NCI-H1694 treated with DMSO at 0.1 percent for 48 hours (cell line): Measurements from ENCODE around the gene NECTIN2.

ENCODE experiments used
- DNase-seq: peaks from one replicate; lab custom pipeline; 2025; lab: John Stamatoyannopoulos, UW

Gene NECTIN2

DNA sequence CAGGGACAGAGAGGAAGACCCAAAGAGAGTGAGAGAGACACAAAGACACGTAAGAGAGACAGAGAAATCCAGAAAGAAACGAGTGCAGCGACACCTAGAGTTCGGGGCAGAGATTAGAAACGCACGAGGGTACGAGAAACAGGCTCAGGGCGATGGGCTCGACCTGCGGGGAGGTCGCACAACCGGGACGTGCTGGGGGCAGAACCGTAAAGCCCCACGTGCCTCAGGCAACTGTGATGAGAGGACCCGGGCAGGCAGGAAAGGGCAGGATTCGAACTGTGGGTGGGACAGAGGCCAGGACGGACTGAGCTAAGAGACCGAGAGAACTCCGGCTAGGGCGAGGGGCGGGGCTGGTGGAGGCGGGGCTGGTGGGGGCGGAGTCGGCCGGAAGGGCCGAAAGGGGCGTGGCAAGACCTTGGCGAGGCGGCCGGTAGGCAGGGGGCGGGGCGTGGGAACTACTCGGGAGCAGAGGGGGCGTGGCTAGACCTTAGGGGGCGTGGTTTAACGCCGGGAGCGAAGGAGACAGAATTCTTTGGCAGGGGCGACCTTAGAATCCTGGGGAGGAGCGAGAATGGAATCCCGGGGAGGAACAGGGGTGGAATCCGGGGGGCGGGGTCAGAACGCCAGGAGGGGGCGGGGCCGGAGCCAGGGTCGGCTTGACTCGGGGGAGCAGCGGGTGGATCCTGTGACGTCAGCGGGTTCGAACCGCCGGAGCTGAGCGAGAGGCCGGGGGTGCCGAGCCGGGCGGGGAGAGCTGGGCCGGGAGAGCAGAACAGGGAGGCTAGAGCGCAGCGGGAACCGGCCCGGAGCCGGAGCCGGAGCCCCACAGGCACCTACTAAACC is at the start of gene NECTIN2:
TSS of gene NECTIN2 (plus strand) at position 686 of the 843 bp plus-strand sequence. CDS start 229 bp downstream, outside the sequence.
- peak; percentile 95 for DNase-seq

GRCh38 chr19:44796701-44797115 is 49.4 kb upstream of the NECTIN2 start:
- no peak for DNase-seq

- no peak for DNase-seq
Observed at GRCh38 chr19:44799627-44800346, 46.3 kb upstream of the NECTIN2 start.

DNA sequence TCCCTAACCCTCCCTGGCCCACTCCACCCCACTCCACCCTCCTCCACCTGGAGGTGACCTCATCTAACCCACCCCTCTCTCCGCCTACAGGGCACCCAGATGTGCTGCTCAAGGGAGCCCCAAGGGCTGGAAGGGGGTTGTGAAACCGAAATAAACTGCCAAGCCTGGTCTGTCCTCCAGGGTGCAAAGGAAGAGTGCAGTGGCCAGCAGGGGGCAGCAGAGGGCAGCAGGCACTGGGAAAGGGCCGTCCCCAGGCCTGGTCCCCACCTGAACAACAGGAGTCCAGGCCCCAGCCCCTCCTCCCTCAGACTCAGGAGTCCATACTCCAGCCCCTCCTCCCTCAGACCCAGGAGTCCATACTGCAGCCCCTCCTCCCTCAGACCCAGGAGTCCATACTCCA is 45.6 kb upstream of the NECTIN2 start:
- peak; percentile 57 for DNase-seq

DNA sequence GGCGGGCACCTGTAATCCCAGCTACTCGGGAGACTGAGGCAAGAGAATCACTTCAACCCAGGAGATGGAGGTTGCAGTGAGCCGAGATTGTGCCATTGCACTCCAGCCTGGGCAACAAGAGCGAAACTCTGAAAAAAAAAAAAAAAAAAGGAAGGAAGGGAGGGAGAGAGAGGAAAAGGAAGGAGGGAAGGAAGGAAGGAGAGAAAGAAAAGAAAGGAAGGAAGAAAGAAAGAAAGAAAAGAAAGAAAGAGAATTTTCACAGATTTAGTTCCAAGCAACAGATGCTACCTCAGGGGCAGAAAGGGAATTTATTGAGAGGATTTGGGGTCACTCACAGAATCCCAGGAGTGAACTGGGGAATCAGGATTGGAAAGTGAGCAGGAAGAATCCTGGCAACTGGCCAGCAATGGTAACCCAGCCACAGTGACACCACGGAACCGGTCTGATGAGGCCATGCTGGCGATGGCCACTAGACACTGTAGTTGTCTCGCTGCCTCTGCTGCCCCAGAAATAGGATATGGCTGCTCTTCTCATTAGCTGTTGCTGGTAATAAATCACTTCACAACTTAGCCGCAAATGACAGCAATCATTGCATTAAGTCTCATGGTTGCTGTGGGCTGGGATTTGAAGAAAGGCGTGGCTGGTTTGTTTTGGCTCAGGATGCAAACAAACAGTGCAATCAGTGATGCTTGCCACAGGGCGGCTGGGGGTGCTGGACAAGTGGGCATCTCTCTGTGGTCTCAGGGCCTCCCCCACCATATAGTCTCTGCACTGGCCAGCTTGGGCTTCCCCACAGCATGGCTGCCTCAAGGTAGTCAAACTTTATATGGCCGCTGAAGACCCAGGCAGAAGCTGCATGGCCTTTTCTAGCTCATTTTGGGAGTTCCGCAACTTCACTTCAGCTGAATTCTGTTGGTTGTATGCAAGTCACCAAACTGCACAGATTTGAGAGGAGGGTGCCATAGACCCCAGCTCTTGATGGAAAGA is 42.4 kb upstream of the NECTIN2 start:
- DNase-seq: no peak

GRCh38 chr19:44806291-44806690 is 39.8 kb upstream of the NECTIN2 start:
- no peak for DNase-seq

GRCh38 chr19:44807162-44807561 is 38.9 kb upstream of the NECTIN2 start:
- no peak for DNase-seq

DNA sequence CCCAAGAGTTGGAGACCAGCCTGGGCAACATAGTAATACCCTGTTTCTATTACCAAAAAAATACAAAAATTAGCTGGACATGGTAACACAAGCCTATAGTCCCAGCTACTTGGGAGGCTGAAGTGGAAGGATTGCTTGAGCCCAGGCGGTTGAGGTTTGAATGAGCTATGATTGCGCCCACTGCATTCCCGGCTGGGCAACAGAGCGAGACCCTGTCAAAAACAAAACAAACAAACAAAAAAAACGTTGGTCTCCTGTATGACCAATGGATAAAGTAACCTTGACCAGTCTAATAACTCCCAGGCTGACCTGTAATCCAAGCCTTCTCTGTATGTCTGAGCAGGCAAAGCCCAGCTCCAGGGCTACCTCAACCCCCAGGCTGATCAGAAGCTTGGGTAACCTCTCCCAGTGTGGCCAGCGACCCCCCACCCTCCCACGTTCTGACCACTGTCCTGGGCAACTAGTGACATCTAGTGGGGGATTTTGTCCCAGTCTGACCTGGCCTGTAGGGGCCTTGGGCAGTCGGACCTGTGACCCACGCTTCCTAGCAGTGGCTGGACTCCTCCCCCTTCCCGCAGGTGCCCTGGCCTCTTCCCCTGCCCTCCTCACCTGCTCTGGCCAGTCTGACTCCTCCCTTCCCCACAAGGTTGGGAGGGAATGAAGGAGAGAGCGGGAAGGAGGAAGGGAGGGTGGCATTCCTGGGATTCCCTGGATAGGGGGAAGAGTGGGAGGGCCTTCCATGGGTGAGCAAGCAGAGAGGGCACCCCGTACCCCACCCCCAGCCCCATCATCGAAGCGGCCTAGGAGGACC is 38.2 kb upstream of the NECTIN2 start:
- DNase-seq: no peak

- DNase-seq: no peak
Observed at GRCh38 chr19:44808463-44809371, 37.4 kb upstream of the NECTIN2 start, which contains the start of gene BCAM. Gene BCAM, plus strand, starts transcription at chr19:44809103. Its CDS starts 22 bp downstream, at chr19:44809125.

DNA sequence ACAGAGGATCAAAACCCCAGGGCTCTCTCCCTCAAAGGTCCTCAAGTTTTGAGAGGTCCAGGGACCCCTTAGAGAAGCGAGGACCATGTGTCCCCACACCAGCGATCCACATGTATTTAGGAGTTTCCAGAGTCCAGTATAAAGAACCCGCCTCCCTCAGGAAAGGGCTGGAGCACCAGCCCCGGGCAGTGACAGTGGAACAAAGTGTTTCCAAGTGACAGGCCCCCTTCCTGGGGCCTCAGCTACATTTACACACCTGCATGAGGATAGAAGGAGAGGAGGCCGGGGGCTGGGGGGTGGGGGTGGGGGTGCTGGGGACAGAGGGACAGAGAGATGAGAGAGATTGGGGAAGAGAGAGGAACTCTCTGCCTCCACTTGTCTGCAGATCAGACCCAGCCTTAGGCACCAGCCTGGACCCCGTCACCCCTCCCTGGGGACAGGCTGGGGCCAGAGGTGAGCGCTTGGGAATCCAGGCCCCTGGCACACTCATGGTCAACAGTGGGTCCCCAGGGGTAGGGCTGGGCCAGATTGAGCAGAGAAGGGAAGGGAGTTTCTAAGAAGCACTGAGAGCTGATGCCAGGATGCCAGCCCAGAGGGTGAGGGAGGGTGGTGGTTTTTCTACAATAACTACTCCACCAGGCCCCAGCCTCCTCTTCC is 36.4 kb upstream of the NECTIN2 start:
- DNase-seq: no peak

- no peak for DNase-seq
Observed at GRCh38 chr19:44810234-44811121, 35.6 kb upstream of the NECTIN2 start.

DNA sequence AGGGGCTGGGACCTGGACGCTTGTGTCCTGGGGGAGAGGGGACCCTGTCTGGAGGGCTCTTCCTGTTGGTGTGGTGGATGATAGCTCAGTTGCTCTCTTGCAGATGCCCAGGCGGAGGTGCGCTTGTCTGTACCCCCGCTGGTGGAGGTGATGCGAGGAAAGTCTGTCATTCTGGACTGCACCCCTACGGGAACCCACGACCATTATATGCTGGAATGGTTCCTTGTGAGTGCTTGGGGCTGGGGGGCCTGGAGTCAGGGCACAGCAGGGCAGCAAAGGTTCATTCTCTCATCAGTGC is 35.0 kb upstream of the NECTIN2 start:
- no peak for DNase-seq

DNA sequence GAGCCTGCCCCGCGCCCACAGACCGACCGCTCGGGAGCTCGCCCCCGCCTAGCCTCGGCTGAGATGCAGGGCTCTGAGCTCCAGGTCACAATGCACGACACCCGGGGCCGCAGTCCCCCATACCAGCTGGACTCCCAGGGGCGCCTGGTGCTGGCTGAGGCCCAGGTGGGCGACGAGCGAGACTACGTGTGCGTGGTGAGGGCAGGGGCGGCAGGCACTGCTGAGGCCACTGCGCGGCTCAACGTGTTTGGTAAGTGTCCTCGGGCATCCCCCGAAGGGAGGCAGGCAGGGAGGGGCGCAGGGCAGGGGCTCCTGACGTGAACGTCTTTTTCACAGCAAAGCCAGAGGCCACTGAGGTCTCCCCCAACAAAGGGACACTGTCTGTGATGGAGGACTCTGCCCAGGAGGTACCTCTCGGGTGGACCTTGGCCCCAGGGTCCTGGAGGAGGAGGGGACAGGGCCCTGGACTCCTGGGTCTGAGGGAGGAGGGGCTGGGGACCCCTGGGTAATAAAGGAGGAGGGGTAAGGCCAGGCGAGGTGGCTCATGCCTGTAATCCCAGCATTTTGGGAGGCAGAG is 33.9 kb upstream of the NECTIN2 start:
- no peak for DNase-seq

GRCh38 chr19:44813070-44813840 is 32.8 kb upstream of the NECTIN2 start:
- DNase-seq: no peak

GRCh38 chr19:44813841-44814470 is 32.1 kb upstream of the NECTIN2 start:
- no peak for DNase-seq

GRCh38 chr19:44814517-44814916 is 31.6 kb upstream of the NECTIN2 start:
- DNase-seq: no peak

- DNase-seq: no peak
Observed at GRCh38 chr19:44816301-44816700, 29.8 kb upstream of the NECTIN2 start.
